HEK293T (cell line): ENCODE measurements around the gene TDRD1.

ENCODE experiments used
- SP1 ChIP-seq: fragments of 450-650 bp; IDR thresholded peaks from 2 replicates; pipeline ENCODE4 v1.6.1; 2017
- SUZ12 ChIP-seq: fragments of 450-650 bp; IDR thresholded peaks from 2 replicates; pipeline ENCODE4 v1.6.1; 2016; ENCODE audit warnings: mild to moderate bottlenecking
- TARDBP ChIP-seq: fragments of 450-650 bp; IDR thresholded peaks from 2 replicates; pipeline ENCODE4 v1.6.1; 2016

DNA sequence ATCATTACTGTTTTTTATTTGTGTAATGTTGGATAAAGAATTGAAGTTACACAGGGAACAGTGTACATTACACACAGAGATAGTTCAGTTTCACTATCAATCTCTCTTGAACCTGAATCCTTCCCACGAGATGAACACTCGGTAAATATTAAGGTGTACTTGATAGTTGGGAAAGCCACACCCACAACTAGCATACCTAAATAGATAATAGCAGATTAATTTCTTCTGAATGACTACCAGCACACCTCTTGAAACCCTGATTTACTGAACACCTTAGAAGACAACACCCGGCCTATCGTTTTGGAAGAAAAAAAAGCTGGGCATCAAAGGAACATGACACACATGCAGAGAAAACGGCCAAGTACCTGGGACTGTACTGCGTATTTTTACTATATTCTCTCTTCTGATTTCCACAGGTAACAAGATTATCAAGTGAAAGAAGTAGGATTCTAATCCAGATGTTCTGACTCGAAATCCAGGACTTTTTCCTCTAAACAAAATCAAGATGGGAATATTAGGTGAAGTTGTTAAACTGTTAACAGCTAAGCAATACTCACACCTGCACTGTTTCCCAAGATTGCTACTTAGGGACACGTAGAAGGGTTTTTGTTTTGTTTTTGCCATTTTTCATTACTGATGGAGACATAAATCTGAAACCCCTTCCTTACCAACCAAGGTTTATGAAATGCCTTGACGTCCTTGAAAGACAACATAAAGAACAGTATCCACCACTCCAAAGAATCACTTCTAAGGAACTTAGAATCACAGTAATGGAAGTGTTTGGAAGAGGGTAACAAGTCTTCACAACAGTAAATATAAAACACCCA lies 6.2 kb upstream of the TDRD1 start:
- TF ChIP-seq SP1, result no peak
- no peak for TF ChIP-seq SUZ12
- TF ChIP-seq TARDBP, result no peak
